Lower lobe of right lung (tissue), 2 donors: Measurements from ENCODE around the gene SLITRK6. TPM values are rescaled to one million over a fixed set of nuclear protein-coding genes. Genes with fewer than 3 reads are reported as not detected.

Experiments
- ATAC-seq, 2 donors: fragments of 200-7000 bp; cut with Tn5 transposase; one replicate each; pipeline ENCODE4 v1.9.1; 2020 to 2022; ENCODE audit warnings: mild to moderate bottlenecking in 2 of 2, moderate library complexity in 2 of 2
- DNase-seq: peaks from one replicate; pipeline ENCODE4 v3.0.0-alpha.2; 2020
- H3K27ac ChIP-seq: fragments of 200-600 bp; one replicate; pipeline ENCODE4 v1.8.0; 2022
- H3K27me3 ChIP-seq: fragments of 200-600 bp; one replicate; pipeline ENCODE4 v1.8.0; 2022; ENCODE audit warnings: low read depth
- H3K36me3 ChIP-seq: fragments of 200-600 bp; one replicate; pipeline ENCODE4 v1.8.0; 2022; ENCODE audit warnings: mild to moderate bottlenecking
- H3K4me1 ChIP-seq: fragments of 200-600 bp; one replicate; pipeline ENCODE4 v1.8.0; 2022
- H3K4me3 ChIP-seq: fragments of 200-600 bp; one replicate; pipeline ENCODE4 v1.8.0; 2022; ENCODE audit warnings: mild to moderate bottlenecking
- H3K9me3 ChIP-seq: fragments of 200-600 bp; one replicate; pipeline ENCODE4 v1.8.0; 2022
- intact Hi-C: fragments of 100-400 bp; cut with DNase I; formaldehyde crosslinking; loops from one replicate; pipeline ENCODE4 v1.11.0; 2022
- total RNA-seq: library from RNA; stranded (reverse); fragmentation: NEBNext Ultra II Directional; extraction: Animal tissue kit (Norgen Biotek cat#: 25700); gene quantifications from one replicate; pipeline ENCODE4 v1.2.1, GENCODE V29; 2021
- TF ChIP-seq, protein P1 (sequence below): fragments of 200-600 bp; IDR thresholded peaks from one replicate; pipeline ENCODE4 v1.8.0; 2022; ENCODE audit warnings: antibody characterized with exemption, mild to moderate bottlenecking
- donor health status: DM: no; HTN: yes; CAD: no; lungs with severe emphysema.

SLITRK6 gene
- total RNA-seq, 1 donor from 2014 or later = 5.1 TPM

DNA sequence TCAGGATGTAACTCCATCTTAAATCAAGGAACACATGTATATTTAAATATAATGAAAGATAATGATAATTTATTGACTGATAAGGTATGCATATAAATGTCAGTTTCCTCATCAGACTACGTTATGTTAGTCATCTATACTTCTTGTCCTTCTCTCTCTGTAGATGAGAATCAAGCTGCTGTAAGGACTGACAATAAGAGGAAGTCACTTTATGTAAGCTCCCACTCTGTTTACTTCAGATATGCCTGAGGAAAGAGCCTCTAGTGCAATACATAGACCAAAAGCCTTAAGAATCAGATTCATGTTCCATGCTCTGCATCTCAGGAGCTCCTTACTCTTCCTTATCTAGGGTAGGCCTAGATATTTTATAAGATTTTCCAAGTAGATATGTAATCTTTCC, 9.6 kb upstream of the SLITRK6 start:
- Histone ChIP-seq H3K4me3 (no peak overlapping the region), H3K36me3 (no peaks in the 10 kb centered on the region), H3K27me3 (no peaks in the 10 kb centered on the region), H3K9me3 (no peaks in the 10 kb centered on the region), H3K27ac (no peak overlapping the region), H3K4me1 (no peaks in the 10 kb centered on the region)
- ATAC-seq = no peak
- DNase-seq = no peak
- TF ChIP-seq, protein P1, sequence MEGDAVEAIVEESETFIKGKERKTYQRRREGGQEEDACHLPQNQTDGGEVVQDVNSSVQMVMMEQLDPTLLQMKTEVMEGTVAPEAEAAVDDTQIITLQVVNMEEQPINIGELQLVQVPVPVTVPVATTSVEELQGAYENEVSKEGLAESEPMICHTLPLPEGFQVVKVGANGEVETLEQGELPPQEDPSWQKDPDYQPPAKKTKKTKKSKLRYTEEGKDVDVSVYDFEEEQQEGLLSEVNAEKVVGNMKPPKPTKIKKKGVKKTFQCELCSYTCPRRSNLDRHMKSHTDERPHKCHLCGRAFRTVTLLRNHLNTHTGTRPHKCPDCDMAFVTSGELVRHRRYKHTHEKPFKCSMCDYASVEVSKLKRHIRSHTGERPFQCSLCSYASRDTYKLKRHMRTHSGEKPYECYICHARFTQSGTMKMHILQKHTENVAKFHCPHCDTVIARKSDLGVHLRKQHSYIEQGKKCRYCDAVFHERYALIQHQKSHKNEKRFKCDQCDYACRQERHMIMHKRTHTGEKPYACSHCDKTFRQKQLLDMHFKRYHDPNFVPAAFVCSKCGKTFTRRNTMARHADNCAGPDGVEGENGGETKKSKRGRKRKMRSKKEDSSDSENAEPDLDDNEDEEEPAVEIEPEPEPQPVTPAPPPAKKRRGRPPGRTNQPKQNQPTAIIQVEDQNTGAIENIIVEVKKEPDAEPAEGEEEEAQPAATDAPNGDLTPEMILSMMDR = no peak
- intact Hi-C loops = loop anchor here (5.0 kb wide), 1 partner anchor 912 kb away; no protein-coding TSS in a partner anchor

DNA sequence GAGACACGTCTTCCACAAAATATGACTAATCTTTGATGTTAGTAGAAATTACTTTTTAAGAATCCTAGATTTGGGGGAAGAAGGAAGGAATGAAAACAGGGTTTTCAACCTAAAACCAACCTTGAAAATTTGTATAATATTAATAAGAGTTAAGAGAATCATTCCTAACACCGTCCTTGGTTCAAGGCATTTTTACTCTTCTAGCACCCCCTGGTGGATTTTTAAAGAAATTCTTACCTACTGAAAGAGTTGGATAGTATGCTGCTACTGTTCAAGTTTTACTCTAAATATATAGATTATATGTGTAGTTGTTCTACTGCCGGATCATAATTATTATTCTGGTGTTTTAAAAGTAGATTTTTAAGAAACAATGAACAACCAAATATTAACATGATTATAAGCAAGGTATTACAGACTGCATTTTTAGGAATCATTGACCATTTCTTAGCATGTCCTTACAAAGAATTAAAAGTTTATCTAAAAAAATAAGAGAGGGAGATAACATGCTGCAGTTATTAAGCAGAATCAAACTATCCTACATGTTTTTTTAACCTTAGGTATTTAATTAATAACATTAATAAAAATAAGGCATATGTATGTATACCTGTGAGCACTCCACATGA, 7.4 kb upstream of the SLITRK6 start:
- H3K36me3 ChIP-seq = no peaks in the 10 kb centered on the region
- H3K9me3 ChIP-seq = no peaks in the 10 kb centered on the region
- TF ChIP-seq, protein P1 = peak; percentile 69
- no peaks in the 10 kb centered on the region for H3K4me1 ChIP-seq
- H3K4me3 ChIP-seq = no peak overlapping the region
- intact Hi-C loops = loop anchor here (5.0 kb wide), 1 partner anchor 909 kb away; no protein-coding TSS in a partner anchor
- no peak for DNase-seq
- no peak for ATAC-seq
- no peak overlapping the region for H3K27ac ChIP-seq
- H3K27me3 ChIP-seq = no peaks in the 10 kb centered on the region

DNA sequence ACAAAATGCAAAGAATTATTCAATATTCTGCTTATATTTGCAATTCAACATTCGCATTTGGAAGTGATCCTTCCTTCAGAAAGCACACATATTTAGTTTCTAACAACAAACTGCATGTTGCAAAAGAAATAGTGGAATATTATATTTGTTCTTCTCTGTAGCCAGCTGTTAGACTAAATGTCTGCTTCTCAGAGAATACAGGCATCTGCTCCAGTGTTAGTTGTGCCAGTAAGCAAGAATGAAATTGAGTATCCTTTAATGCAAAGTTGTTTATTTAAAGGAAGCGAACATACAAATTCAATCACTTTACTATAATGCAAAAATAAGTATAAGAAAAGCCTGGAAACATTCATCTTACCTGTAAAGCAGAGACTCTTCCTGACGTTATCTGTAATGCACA, 663 bp downstream of the SLITRK6 start:
- TF ChIP-seq, protein P1 = no peak
- Histone ChIP-seq H3K27me3 (no peaks in the 10 kb centered on the region), H3K9me3 (no peaks in the 10 kb centered on the region), H3K36me3 (no peaks in the 10 kb centered on the region), H3K27ac (no peak overlapping the region), H3K4me3 (peak overlapping the region; percentile 6), H3K4me1 (no peaks in the 10 kb centered on the region)
- ATAC-seq (no peak), DNase-seq (no peak)
- intact Hi-C loops = no loop called here

DNA sequence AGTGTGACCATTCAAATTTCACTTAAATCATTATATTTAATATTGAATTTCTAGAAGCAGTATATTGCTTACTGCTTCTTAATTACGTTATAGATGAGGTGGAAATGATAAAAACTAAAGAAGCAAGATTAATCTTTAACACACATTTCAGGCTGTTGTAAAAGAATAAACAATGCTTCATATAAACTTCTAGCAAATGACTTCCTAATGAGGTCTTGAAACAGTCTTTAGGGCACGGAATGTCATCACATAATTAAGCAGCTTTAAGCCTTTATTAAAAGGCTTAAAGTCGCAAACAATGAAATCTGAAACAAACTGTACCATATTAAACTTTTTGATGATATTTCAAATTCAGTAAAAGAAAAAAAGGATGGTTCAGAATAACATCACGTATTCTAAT, 1.9 kb downstream of the SLITRK6 start:
- TF ChIP-seq, protein P1 = no peak
- Histone ChIP-seq H3K4me3 (no peak overlapping the region), H3K27me3 (no peaks in the 10 kb centered on the region), H3K36me3 (no peaks in the 10 kb centered on the region), H3K4me1 (no peaks in the 10 kb centered on the region), H3K27ac (no peak overlapping the region), H3K9me3 (no peaks in the 10 kb centered on the region)
- intact Hi-C loops = no loop called here
- no peak for DNase-seq
- no peak for ATAC-seq

DNA sequence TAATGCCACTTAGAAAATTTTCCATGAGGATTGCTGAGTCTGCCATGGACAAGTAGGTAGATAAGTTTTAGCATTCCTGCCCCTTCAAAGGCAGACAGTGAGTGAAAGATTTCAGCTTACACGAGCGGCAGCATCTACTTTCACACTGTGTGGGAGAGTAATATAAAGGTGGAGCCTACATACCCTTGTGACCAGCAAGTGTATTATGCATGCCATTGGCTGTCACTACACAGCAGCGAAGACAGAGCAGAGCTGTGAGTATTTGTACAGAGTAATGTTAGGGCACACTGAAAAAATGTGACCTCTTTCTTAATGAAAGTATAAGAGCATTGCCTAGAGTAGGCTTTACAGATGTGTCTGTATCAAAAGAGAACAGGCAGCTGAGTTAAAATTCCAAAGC, 14.0 kb downstream of the SLITRK6 start:
- intact Hi-C loops = no loop called here
- Histone ChIP-seq H3K9me3 (no peaks in the 10 kb centered on the region), H3K27ac (no peak overlapping the region), H3K4me3 (no peak overlapping the region), H3K36me3 (no peaks in the 10 kb centered on the region), H3K4me1 (no peaks in the 10 kb centered on the region), H3K27me3 (no peaks in the 10 kb centered on the region)
- TF ChIP-seq, protein P1 = no peak
- DNase-seq (no peak), ATAC-seq (no peak)
